Body of pancreas (tissue), 4 donors: ENCODE measurements around the gene ZNF17.

Experiments
- POLR2A ChIP-seq, 3 donors: fragments of 450-650 bp; IDR thresholded peaks; one replicate each; pipeline ENCODE4 v1.6.1; 2016; ENCODE audit warnings: antibody characterized with exemption in 3 of 3, mild to moderate bottlenecking in 2 of 3
- TF ChIP-seq, protein P1 (sequence below), 7 experiments: fragments of 450-650 bp in 4 of 7; fragments of 200-600 bp in 3 of 7; sonication (generic) in 3 of 7; IDR thresholded peaks; one replicate each; pipeline ENCODE4 v1.5.1; 2016 to 2019; ENCODE audit warnings: antibody characterized with exemption in 7 of 7

DNA sequence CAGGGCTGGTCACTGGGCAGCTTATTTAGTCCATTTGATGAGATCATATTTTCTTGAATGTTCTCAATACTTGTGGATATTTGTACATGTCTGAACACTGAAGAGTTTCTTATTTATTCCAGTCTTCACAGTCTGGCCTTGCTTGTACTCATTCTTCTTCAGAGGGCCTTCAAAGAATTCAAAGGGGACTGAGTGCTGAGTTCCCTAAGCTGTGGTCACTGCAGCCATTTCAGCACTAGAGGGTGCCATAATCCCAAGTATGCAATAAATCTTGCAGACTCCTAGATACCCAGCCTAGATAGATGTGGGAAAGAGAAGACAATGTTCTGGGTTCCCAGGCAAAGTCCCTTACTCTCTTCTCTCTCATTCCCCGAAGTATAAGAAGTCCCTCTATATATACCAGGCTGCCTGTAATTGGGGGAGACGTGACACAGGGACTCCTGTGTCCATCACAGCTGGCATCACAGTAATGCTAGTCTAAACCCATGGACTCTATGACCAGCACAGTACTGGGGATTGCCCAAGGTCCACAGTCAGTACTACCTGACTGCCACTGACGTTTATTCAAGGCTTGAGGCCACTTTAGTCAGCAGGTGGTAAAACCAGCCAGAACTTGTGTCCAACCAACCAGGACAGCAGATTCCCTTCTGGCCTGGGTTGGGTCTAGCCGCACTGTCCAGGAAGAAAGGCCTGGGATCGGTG is 54.9 kb downstream of the ZNF17 start:
- TF ChIP-seq, protein P1, sequence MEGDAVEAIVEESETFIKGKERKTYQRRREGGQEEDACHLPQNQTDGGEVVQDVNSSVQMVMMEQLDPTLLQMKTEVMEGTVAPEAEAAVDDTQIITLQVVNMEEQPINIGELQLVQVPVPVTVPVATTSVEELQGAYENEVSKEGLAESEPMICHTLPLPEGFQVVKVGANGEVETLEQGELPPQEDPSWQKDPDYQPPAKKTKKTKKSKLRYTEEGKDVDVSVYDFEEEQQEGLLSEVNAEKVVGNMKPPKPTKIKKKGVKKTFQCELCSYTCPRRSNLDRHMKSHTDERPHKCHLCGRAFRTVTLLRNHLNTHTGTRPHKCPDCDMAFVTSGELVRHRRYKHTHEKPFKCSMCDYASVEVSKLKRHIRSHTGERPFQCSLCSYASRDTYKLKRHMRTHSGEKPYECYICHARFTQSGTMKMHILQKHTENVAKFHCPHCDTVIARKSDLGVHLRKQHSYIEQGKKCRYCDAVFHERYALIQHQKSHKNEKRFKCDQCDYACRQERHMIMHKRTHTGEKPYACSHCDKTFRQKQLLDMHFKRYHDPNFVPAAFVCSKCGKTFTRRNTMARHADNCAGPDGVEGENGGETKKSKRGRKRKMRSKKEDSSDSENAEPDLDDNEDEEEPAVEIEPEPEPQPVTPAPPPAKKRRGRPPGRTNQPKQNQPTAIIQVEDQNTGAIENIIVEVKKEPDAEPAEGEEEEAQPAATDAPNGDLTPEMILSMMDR (IDR thresholded peaks at IDR 0.05), result no peak
- TF ChIP-seq POLR2A (IDR thresholded peaks at IDR 0.05), result no peak
